Dermis microvascular lymphatic vessel endothelial cell (primary cell): ENCODE data around the gene ESR1. TPM values are rescaled to one million over a fixed set of nuclear protein-coding genes. Genes with fewer than 3 reads are reported as not detected.
"Not testable (repeated sequence)": the region's sequence is repeated elsewhere in the genome, so short reads cannot be mapped to it uniquely, and the experiment has no call there.

Experiments
- DNase-seq, 2 donors: peaks; one replicate each; pipeline versions ENCODE4 v3.0.0 to v3.0.0-alpha.2; 2010; ENCODE audit warnings: low read depth in 2 of 2
- total RNA-seq: library from RNA; depleted of rRNA; stranded (reverse); fragments of >200 nt; gene quantifications from 2 replicates; pipeline ENCODE4 v1.2.1, GENCODE V29; 2014

ESR1 gene
- total RNA-seq, 1 donor from 2014 or later: not detected

DNA sequence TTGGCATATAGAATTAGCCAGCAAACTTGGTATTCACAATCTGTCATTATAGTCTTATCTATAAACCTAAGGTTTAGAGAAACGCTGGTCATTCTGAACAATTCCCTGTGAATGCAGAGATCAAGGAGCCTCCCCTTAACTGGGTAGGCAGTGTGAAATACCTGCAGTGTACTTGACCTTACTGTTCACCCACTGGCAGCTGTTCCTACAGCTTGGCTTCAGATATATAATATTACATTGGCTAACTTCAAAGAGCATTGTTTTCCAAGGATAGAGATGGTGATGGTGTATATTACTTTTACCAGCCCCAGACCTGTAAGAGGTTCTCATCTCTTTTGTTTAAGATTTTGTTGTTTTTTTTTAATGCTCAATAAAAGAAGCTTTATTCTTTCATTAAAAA lies 168.3 kb downstream of the ESR1 start:
- no peak for DNase-seq

DNA sequence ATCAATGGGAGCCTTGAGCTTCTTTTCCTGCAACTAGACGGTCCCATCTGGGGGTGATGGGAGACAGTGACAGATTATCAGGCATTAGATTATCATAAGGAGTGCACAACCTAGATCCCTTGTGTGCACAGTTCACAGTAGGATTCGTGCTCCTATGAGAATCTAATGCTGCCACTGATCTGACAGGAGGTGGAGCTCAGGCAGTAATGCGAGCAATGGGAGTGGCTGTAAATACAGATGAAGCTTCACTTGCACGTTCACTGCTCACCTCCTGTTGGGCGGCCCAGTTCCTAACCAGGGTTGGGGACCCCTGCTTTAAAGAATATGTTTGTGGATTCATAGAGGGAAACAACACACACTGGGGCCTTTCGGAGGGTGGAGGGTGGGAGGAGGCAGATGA lies 180.7 kb downstream of the ESR1 start:
- DNase-seq: not testable (repeated sequence)

DNA sequence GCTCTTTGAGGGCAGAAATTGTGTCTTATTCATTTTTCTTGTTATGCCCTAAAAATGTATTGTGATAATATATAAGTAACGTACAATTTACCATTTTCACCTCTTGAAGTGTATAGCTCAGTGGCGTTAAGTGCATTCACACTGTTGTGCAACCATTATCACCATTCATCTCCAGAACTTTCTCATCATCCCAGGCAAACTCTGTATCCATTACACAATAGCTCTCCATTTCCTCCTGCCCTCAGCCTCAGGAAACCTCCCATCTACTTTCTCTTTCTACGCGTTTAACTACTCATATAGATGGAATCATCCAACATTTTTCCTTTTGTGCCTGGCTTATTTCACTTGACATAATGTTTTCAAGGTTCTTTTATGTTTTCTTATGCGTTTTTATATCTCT lies 184.6 kb downstream of the ESR1 start:
- DNase-seq: no peak

DNA sequence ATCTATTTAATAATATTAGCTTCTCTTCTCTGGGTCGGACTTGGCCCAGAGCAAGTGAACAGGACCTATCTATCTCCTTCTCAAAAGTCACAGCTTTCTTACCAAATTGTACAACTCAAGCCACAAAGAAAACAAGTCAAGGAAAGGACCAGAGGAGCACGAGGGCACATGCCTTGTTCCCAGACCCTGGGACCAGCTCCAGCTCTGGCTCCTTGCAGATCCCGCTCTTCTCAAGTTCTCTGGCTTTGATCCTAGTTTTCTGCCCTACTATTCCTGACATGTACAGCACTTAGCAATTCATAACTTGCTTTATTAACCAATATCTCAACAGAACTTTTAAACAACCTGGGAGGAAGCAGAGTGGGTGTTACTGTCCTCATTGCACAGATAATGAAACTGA lies 185.9 kb downstream of the ESR1 start:
- DNase-seq: no peak

DNA sequence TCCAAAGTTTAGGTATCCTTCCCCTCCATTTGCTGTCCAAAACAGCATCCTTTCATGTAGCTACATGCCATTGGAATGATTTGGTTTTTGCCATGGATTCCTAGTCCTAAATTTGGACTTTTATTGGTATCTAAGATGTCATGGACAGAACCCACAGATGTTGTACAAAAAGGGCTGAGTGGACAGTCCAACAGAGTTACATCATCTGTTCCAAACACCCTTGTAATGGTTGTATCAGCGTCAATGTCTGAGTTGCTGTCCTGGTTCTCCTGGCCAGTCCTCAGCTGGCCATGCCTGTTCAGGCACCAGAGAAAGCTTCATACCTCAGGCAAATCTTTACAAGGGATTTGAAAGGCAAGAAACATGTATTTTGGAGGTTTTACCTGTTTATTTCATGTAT lies 191.3 kb downstream of the ESR1 start:
- DNase-seq: no peak

DNA sequence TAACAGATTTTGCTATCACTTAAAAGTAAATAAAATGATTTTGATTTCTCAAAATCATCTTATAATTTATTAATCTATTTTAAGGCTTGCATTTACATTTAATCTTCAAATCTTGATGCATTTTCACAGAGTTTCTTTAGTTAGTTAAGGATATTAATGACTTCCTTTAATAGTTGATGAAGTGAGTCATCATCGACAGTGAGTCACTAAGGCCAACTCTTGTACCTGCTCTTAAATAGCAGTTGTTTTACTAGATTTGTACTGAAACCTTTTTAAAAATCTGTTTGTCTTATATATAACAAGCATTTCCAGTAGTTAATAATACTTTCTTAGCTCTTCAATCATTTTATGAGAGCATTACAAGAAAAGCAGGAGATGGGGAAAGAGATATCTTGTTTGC lies 191.7 kb downstream of the ESR1 start:
- DNase-seq: peak in 1 of 2 donors; percentile 4

DNA sequence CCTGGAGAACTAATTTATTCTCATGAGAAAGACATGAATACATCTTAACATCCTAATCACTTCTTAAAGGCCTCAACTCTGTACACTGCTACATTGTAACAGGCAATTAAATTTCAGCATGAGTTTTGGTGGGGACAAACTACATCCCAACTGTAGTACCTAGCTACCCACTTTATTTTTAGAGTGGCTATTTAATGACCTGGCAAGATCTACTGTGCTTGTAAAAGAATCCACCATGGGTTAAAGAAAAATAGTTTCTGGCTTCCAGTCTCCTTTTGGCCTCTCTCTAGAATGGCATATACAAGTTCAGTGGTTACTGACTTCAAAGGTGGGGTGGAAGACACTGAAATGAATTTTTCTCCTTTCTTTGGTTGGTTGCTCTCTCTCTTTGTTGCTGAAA lies 193.9 kb downstream of the ESR1 start:
- no peak for DNase-seq

DNA sequence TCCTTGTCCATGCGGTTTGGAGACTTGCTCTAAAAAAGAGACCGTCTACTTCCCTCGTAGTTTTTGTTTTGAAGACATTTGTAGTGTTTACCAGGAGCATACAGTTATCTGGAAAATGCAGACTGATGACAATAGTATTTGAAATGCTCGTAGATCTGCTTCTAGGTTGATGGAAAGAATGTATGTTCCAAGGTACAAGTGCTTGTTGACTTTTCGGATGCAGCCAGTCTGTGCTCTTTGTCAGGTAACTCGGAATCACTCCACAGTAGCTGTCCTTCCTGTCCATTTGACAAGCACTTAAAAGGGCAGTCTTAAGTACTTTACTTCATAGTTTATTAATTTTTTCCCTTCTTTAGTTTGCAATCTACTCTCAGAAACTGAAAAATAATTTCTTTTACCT lies 194.8 kb downstream of the ESR1 start:
- DNase-seq: no peak

DNA sequence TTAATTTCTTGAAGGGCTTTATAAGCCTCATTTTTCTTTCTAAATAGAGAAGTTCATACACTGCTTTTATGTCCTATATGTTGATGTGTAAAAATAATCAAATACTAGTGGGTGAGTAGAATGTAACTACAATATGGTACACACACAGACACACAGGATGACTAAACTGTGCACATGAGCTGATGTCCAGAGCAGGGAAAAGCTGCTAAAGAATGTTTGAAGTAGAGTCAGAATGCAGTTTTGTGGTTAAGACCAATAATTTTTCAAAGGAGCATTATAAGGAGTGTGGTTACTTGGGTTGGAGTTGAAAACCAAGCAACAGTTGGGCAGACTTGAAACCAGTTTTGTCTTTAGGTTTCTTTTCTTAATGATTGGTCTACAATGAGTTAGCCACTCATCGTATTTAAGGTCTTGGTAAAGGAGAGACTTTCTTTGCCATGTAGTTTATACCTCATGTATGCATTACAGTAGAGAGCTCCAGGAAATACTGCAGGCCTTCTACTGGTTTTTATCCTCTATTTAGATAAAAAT lies 196.6 kb downstream of the ESR1 start:
- no peak for DNase-seq

DNA sequence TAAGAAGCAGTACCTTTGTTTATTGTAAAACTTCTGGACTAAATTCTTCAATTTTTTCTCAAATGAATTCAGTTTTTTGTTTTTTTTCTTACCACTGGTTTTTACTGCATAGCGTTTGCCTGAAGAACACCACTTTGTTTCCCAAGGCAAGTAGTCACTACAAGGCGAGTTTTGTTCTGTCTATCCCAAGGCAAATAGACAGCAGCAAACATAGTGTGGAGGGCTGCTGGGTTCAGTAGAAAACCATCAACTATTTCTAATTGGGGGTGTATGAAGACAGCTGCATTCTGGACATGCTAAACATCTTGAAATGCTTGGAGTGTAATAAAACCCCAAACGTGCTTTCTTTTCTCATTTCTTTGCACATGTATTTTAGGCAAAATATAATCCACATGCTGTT lies 197.4 kb downstream of the ESR1 start:
- DNase-seq: no peak

DNA sequence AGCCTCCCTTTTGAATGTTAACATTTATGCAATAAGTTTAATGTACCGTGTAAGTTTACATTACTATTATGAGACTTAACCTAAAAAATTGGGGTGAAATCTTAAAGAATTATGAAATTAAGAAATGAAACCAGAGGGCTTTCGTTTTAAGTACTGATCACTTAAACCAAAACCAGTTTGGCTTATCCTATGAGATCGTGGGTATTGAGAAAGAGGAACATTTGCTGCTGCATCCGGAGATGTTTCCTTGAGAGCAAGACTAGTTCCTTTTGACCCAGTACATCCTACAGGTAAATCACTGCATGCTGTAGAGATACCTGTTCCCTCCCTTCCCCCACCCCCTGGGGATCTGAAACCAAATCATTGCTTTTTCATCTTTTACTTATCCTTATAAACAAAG lies 201.3 kb downstream of the ESR1 start:
- no peak for DNase-seq

DNA sequence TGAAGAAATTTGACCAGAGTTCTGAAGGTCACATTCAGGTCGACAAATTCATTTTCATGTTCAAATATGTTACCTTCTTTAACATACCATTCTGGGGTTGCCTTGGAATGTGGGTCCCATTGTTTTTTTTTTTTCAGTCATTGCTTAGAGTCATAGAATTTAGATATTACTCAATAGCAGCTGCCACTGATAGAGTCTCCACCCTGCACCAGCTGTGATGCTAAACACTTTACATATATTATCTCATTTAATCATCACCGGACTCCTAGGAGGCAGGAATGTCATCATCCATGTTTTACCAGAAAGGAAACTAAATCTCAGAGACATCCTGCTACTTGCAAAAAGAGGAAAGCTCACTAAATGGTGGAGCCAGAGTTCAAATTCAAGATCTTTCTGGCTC lies 204.7 kb downstream of the ESR1 start:
- no peak for DNase-seq

DNA sequence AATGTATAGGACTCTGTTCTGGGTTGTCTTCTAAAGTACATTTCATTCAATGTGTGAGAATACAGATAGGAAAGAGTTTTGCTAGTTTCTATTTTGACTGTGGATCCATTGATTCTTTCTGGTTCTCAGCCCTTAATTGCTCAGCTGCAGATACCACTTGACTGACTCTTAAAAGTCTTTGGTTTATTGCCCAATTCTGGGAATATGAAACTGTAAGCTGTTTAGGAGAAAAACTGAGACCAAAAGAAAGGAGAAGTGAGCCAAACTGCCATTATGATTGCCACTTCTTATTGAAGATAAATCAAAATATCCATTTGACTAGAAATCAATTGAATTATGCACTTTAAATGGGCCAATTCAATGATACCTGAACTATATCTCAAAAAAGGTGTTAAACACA lies 211.4 kb downstream of the ESR1 start:
- no peak for DNase-seq

DNA sequence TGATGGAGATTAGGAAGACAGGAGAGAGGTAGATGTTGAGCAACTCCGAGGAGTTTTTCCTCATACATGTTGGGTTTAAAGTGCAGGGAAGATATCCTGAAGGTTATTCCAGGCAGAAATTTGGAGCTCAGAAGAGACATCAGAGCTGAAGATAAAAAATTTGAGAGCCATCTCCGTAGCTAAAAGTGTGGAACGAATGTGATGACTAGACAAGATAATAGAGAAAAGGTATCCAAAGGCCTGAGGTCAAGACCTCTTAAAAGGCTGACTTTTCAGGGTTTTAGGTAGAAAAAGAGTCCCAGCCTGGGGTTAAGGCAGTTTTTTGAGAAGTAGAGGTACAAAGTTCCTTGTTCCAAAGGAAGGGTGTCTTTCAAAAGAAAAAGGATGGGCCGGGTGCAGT lies 214.8 kb downstream of the ESR1 start:
- no peak for DNase-seq

DNA sequence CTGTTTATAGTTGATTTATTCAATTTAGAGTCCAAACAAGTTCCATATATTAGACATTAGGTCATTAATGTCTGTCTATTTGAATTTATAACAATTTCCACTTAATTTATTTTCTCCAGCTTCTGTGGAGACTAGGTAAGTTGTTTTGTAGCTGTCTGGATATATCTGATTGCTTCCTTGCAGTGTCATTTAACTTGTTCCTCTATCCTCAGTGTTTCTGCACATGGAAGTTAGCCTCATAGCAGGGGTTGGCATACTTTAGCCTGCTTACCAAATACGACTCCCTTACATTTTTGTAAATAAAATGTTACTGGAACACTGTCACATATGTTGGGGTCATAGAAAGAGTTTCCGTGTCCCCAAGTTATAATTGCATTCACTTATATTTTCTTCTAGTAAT lies 216.1 kb downstream of the ESR1 start:
- no peak for DNase-seq

DNA sequence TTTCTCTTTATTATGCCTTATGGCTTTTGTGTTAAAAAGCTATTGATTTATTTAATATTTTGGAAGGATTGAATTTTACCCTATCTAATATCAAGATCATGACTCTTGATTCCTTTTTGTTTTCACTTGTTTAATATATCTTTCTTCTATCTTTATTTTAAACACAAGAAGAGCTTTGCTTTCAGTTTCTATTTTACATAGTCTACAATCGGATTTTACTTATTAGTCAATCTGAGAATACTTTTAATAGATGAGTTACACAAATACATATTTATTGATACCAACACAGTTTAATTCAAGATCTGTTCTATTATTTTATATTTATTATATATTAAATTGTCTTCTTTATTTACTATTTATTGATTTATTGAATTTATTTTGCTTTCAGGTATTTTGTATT lies 218.8 kb downstream of the ESR1 start:
- no peak for DNase-seq

DNA sequence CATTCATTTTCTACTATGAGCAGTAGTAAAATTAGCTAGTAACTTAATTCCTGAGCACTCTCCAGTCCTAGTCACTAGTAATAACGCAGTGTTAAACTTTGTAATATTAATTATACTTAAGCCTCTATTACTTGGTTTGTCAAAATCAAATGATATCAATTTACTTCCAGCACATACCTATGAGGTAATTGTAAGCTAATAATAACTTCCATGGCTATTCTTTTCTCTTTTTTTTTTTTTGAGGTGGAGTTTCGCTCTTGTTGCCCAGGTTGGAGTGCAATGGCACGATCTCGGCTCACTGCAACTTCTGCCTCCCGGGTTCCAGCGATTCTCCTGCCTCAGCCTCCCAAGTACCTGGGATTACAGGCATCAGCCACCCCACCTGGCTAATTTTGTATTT lies 219.3 kb downstream of the ESR1 start:
- not testable (repeated sequence) for DNase-seq

DNA sequence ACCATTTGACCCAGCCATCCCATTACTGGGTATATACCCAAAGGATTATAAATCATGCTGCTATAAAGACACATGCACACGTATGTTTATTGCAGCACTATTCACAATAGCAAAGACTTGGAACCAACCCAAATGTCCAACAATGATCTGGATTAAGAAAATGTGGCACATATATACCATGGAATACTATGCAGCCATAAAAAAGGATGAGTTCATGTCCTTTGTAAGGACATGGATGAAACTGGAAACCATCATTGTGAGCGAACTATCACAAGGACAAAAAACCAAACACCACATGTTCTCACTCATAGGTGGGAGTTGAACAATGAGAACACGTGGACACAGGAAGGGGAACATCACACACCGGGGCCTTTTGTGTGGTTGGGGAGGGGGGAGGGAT lies 226.3 kb downstream of the ESR1 start:
- not testable (repeated sequence) for DNase-seq

DNA sequence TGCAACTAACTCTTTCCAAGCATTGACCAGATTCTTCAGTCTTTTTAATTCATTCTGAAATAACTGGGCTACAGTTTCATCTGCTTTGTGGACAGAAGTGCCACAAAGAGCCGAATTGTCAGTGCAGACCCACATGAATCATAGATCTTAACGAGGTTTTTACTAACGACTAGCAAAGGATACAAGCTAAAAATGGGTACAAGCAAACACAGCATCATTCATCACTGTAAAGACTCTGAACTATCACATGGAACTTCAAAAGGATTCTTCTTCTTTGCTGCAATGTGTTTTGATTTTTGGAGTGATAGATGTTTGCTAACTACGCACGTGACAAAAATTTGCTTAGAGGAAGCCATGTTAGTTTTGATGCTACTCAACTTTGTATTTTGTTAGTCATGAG lies 227.1 kb downstream of the ESR1 start:
- no peak for DNase-seq

DNA sequence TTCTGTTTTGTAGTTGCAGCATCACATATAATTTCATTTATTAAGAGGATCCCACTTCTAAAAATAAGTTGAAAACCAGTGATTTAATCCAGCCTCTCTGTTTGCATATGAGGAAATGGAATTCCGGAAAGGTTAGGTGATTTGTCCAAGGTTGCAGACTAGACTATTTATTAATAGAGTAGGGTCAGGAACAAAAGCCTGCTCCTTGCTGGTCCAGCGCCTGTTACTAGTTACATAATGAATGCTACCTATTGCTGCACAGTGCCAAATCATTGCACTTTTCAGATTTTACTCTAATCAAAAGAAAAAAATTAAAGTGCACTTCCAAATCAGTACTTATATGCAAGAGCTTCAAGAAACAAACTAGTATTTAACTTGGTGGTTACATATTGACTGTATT lies 238.6 kb downstream of the ESR1 start:
- no peak for DNase-seq

DNA sequence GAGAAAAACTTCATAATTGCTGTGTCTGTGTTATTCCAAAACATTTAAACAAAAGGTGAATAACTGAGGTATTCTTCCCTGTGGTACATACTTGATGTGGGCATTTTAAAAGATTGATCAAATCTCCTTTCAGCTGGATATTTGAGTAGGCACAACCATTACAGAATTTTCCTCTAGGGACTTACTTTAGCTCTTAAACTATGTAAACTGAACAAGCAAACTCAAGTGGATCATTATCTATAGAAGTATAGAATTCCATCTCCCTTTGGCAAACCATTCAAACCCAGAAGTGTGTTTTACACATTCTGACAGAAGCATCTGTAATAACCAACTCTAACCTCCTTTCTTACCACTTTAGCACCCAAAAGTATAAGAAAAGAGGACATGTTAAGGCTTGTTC lies 241.4 kb downstream of the ESR1 start:
- no peak for DNase-seq

DNA sequence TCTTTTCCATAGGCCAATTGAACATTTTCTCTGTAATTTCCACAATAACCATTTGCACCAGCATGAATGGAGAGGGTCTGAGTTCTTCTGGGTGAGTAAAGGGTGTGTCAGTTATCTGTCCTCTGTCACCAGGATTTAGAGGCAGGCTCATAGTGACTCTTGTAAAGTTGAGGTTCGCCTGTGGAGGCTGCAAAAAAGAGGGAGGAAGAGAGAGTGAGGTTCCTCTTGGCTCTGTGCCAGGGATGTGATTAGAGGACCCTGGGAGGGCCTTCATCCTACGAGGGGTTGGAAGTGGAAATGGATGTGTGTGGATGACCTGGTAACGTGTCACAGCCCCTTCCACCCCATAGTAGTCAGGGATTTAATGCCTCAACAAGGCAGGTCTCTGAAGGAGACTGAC lies 242.0 kb downstream of the ESR1 start:
- no peak for DNase-seq

DNA sequence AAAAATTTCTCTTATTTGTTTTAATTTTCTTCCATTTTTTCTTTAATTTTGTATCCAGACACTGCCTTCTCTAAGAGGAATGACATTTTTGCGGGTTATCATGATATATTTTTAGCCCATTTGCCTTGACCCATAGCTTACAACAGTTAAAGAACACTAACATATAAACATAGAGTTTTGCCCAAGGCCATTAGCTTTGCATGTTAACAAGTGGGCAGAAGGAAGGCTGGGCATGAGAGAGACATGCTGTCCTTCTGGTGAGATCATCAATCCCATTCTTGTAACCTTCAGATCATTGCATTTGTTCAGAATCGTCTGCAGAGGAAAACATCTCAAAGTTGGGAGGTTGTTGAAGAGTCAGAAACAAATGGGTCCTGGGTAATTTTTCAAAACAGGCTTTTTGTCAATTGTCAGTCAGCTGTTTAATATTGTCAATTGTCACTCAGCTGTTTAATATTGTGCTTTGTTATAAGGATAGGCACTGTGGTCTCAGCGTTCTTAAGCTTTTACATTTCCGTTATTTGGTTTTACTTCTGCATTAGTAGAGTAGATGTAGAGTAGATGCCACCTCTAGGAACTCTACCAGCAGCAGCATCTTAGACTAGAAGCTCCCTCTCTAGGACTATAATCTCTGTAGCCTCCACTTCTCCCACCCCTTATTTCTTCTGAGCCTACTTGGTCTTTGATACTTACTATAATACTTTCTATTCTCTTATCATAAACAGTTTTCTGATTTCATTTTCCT lies 243.1 kb downstream of the ESR1 start:
- DNase-seq: no peak

DNA sequence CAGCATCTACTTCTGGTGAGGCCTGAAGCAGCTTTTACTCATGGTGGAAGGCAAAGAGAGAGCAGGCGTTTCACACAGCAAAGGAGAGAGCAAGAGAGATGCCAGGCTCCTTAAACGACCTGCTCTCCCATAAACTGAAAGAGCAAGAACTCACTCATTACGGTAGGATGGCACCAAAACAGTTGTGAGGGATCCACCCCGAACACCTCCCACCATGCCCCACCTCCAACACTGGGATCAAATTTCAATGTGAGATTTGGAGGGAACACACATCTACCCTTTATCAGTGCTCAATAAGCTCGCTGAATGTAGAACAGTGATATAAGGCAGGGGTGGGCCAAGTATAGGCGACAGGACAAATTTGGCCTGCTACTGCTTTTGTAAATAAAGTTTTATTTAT lies 244.6 kb downstream of the ESR1 start:
- no peak for DNase-seq
